ENCODE data around the gene DNAJC25.
"Not testable (repeated sequence)": the region's sequence is repeated elsewhere in the genome, so short reads cannot be mapped to it uniquely, and the experiment has no call there.

Gene DNAJC25

DNA sequence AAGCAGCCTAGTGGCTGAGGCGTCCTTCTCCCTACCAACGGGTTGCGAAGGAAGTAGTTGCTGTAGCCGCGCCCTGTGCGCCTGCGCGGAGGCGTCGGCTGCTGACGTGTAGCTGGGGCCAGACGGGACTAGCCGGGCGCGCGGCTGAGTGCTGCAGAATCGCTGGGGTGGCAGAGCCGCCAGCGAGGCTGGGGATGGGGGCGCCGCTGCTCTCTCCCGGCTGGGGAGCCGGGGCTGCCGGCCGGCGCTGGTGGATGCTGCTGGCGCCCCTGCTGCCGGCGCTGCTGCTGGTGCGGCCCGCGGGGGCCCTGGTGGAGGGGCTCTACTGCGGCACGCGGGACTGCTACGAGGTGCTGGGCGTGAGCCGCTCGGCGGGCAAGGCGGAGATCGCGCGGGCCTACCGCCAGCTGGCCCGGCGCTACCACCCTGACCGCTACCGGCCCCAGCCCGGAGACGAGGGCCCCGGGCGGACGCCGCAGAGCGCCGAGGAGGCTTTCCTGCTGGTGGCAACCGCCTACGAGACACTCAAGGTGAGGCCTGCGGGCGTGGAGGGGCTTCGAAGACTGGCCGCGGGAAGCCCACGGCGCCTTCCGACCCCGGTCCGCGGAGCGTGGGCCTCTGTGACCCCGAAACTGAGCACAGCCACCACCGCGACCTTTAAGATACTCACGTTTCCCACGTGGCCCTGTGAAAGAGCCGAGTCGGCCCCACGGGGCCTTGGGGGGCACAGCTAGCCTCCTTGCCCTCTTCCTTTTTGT lies at the start of gene DNAJC25:
Gene DNAJC25 (plus strand): TSS at position 121 of the 758 bp plus-strand sequence. CDS start 74 bp downstream, at position 195.
- peak; percentile 99 for DNase-seq

DNA sequence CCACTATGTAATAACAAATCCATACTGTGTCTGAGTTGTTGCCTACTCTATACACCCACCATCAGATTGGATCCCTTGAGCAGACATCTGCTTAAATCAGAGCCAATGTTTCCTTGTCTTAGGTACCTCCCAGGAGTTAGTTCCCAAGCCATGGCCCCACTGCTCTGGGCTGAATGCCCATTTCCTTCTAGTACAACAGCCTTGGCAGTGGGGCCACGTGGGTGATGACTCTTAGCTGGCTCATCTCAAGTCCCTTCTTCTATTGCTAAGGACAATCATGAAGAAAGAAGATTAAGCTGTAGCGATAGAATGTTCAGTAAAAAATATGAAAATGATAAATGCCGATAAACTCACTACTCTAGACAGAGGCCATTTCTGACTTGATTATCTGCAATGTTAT lies 48.2 kb upstream of the DNAJC25 start:
- no peak for DNase-seq

DNA sequence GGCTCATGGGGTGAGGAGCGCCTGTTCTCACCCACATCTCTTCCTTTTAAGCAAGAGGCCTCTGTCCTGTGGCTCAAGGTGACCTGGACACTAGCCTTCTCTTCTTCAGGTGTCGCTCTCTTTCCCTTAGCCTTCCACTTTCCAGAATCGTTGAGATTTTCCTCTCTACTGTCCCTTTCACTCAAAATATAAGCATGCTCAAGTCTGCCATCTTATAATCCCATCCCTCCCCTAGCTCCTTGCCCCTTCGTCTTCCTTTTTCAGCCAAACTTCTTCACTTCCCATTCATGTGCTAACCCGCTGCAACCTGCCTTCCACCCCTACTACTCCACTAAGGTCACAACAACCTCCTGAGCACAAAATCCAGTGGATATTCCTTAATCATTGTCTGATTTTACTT lies 44.8 kb upstream of the DNAJC25 start:
- no peak for DNase-seq

DNA sequence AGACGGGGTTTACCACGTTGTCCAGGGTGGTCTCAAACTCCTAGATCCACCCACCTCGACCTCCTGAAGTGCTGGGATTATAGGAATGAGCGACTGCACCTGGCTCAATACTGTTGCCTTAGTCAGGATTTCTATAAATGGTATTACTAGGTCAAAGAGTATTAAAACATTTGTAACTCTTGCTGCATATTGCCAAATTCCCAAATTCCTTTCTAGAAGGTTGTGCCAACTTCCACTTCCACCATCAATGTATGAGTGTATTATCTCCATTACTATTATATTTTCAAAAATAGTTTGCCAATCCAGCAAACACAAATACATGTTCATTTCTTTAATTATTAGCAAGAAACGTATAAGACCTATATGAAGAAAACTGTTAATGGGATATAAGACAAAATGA lies 42.3 kb upstream of the DNAJC25 start:
- DNase-seq = no peak

DNA sequence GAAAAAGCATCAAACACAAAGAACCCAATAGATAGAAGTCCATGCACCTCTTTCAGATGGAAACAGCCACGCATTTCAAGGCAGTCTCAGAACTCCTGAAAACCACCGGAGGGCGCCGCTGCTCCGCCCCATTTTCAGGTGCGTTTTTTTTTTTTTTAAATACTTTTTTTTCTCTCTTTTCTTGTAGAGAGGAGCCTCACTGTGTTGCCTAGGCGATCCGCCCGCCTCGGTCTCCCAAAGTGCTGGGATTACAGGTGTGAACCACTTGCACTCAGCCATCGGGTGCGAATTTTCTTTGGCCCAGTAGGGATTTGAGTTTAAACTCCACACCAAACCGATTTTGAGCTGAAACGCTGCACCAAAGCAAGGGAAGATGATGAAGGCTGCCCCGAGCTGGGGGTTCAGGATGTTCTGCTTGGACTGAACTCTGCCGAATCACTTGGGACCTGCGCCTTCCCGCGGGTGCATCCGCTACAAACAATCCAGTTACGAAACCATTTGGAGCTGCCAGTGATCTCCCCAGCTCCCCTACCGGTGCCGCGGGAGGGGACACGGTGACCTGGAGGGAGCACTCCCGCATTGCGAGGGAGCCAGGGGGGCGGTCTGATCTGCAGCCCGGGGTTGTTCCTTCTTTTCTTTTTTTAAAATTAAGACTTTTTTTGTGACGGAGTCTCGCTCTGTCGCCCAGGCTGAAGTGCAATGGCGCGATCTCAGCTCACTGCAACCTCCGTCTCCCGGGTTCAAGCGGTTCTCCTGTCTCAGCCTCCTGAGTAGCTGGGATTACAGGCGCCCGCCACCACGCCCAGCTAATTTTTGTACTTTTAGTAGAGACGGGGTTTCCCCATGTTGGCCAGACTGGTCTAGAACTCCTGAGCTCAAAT lies 33.0 kb upstream of the DNAJC25 start:
- DNase-seq = peak; percentile 79

DNA sequence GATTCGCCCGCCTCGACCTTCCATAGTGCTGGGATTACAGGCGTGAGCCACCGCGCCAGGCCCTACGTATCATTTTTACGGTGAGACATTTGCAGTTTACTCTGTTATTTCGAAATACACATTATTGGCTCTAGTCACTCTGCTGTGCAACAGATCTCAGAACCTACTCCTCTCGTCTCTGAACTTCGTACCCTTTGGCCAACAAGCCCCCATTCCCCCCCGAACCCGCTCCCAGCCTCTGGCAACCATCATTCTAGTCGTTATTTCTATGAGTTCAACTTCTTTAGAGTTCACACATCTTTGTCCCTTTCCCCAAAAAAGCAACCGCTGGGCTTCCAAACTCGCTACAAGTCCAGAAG lies 32.4 kb upstream of the DNAJC25 start:
- peak; percentile 43 for DNase-seq

DNA sequence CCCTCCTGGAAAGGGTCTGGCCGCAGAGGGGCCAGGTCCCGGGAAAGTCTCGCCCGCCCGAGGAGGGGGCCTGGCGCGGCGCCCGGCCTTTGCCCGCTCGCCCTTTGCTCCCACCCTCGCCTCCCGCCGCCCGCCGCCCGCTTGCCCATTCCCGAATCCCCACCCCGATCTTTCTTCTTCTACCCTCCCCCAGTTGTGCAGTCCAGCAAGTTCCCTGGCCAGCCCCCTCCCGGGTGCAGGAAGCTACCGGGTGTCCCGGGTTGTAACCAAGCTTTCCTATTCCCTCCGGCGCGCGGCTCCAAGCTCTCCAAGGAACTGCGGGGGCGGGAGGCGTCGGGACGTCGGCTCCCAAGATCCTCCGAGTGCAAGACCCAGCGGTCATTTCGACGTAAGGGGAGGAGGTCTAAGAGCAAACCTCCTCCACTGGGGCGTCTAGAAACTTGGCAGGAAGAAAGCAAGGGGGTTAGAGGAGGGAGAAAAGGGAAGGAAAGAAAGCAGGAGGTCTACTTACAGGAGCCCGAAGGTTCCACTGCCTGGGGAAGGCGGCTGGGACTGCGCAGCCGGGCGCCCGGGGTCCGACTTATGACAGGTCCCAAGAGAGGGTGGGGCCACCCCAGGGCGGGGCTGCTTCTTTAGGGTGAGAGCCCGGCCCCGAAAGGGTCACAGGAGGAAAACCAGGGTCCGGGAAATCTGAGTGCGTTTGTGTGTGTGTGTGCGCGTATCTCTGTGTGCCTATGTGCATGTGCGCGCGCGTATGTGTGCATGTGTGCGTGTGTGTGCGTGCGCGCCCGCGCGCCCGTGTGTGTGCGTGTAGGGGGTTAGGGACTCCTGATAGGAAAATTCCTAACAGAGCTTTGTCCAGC lies 31.8 kb upstream of the DNAJC25 start, which contains the start of gene PTGR1:
Gene PTGR1 (minus strand): TSS at position 556 of the 863 bp plus-strand sequence. CDS start 2,225 bp downstream, outside the sequence.
- peak; percentile 63 for DNase-seq

DNA sequence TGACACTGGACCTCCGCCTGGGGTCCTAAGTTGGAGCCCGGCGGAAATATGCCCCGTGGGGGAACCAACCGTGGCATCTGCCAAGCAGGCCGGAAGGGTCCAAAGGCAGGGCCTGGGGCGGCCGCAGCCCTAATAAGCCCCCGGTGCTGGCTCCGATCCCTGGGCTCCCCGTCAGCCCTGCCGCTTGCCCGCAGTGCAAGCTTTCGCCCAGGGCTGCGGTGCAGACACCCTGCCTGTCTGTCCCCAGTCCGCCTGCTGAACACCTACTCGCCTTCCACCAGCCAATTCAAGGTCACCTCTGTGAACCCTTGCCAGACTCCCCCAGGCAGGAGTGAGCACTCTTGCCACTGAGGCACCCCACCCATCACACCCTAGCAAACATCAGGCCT lies 31.2 kb upstream of the DNAJC25 start:
- DNase-seq = no peak

DNA sequence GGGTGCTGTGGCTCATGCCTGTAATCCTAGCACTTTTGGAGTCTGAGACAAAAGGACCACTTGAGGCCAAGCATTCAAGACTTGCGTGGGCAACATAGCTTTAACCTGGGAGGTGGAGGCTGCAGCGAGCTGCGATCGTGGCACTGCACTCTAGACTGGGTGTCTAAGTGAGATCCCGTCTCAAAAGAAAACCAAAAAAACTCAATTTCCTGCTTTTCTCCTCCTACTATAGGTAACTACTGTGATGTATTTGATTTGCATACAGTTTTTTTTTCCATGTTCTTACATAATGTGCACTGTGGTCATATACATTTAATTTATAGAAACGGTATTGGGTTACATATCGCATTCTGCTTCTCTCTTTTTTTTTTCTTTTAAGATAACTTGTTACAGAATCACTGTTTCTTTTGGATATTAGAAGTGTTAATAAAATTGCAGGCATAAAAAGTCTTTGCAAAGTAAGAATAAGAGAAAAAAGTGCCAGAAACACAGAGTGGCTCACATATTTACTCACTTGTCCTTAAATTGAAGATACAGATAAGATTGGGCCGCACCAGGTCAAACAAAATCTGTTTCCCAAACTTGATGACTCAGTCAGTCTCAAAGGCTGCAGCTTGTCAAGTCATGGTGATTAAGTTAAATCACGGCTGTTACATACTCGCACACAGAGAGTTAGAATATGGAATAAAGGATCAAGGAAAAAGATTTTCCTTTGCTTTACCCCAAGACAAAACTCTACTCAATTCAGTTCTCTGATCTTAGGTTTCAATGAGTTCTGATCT lies 29.7 kb upstream of the DNAJC25 start:
- DNase-seq = peak; percentile 15

DNA sequence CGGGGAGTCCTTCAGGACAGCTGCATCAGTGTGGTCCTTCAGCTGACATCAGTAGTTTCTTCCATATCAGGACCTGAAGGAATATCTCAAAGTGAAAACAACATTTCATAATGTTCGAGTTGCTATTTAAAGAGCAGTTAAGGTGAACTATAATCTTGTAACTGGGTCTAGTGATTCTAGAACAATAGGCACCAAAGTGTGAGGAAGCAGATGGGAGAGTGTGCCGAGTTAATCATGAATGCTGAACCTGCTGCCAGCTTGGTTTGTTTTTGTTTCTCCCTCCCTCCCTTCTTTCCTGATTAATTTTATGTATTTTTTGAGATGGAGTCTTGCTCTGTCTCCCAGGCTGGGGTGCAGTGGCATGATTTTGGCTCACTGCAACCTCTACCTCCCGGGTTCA lies 28.1 kb upstream of the DNAJC25 start:
- DNase-seq = no peak

DNA sequence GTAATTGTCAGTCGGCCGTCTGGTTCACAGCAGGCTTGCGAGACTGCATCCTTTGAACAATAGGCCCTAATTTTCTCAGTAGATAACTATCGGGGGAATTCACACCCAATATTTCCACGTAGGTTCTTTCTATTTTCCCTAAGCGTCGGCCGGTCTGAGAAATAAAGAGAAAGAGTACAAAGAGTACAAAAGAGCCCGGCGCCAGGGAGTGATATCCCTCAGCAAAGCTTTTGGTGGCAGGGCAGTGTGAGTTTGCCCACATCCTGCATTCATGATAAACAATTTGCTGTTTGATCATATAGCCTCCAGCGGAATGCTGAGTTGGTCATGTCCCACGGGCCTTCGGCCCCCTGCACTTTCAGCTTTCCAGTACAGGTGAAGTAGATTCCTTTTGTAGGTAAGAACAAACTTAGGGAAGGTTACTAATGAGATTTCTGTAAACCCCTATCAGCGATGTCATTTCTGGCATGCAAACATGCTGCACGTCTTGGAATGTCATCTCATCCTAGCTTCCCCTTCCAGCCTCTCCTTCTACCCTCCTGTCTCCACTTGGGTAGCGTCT lies 27.0 kb upstream of the DNAJC25 start:
- DNase-seq = no peak

DNA sequence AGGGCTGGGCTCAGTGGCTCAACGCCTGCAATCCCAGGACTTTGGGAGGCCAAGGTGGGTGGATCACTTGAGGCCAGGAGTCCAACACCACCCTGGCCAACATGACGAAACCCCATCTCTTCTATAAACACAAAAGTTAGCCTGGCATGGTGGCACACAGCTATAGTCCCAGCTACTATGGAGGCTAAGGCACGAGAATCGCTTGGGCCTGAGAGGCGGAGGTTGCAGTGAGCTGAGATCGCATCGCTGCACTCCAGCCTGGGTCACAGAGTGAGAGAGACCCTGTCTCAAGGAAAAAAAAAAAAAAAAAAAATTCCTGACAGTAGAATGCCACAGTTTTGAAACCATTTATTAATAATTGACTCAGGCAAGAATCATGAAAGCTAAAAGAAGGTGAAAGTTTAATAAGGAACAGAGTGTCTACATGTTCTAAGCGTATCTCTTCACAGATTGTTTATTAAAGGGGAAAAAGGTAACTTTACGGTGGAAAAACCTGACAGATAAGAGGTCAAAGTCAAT lies 26.0 kb upstream of the DNAJC25 start:
- no peak for DNase-seq

DNA sequence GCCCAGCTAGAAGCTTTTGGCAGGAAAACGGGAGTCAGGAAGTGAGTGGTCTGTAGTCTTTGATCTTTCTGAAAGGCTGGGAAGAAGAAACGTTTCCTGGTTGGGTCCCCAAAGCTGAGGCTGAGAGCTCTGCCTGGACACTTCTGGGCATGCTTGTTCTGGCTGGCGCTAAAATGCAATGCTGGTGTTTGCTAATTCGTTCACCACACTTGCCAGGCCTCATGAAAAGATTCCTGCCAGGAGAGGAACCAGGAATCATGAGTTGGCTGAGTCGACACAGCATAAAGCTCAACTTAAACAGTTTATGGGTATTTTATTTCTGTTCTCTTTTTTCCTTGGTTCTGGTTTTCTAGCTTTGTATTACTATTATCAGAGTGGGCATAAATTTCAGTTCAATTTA lies 21.0 kb upstream of the DNAJC25 start:
- DNase-seq = no peak

DNA sequence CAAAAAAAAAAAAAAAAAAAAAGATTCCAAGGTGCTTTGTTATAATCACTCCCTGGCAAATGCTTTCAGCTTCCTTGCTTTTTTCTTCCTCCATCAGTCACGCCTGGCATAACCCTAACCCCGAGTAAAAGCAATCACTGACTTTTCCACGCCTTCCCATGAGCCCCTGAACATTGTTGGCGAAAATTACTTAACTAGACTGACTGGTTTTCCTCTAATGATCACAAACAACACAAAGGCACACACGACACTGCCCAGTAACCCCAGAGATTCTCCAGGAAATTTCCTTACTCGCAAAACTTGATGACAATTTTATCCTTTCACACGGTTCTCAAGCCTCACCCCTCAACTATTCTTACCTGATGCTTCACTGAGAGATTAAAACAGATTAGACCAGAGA lies 20.3 kb upstream of the DNAJC25 start:
- no peak for DNase-seq

DNA sequence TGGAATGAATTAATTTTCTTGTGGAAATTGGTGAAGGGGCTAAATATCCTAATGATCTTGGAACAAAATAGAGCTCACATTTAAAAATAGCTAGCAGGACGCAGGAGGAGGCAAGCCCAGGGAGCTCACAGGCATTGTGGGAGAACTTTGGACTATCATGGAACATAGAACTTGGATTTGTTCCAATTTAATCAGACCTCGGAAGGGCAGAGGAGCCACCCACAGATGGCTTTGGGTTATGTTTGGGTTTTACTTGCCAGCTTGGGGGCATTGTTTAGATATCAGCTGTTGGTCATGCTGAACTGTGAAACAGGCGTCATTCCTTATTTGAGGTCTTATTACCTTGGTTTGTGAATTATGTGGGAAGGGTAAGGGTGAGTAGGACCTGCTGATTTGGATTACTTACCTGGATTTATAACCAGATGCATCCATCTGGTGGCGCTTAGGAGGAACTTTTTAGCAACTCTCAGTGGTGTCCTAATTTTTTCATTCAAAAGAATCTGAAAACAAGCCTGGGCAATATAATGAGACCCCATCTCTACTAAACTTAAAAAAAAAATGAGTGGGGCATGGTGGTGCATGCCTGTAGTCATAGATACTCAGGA lies 17.6 kb upstream of the DNAJC25 start:
- DNase-seq = no peak

DNA sequence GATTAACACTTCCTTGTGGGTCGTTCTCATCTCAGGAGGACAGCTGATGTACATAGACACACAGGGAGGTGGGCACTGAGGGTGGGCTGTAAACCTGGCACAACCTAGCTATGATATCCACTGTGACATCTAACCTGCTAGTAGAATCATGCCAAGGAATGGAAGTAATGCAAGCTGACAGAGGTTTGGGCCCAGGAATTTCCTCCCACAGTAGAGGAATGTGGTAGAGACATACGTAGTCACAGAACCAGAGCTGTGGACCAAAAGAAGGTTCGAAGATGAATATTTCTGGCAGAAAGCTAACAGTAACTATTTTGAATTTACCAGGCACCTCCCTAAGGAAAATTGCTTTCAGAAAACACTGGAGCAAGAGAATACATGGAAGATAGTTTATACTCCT lies 15.2 kb upstream of the DNAJC25 start:
- DNase-seq = no peak

DNA sequence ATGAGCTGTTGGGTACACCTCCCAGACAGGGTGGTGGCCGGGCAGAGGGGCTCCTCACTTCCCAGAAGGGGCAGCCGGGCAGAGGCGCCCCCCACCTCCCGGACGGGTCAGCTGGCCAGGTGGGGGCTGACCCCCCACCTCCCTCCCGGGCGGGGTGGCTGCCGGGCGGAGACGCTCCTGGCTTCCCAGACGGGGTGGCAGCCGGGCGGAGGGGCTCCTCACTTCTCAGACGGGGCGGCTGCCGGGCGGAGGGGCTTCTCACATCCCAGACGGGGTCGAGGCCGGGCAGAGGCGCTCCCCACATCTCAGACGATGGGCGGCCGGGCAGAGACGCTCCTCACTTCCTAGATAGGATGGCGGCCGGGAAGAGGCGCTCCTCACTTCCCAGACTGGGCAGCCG lies 13.8 kb upstream of the DNAJC25 start:
- not testable (repeated sequence) for DNase-seq

DNA sequence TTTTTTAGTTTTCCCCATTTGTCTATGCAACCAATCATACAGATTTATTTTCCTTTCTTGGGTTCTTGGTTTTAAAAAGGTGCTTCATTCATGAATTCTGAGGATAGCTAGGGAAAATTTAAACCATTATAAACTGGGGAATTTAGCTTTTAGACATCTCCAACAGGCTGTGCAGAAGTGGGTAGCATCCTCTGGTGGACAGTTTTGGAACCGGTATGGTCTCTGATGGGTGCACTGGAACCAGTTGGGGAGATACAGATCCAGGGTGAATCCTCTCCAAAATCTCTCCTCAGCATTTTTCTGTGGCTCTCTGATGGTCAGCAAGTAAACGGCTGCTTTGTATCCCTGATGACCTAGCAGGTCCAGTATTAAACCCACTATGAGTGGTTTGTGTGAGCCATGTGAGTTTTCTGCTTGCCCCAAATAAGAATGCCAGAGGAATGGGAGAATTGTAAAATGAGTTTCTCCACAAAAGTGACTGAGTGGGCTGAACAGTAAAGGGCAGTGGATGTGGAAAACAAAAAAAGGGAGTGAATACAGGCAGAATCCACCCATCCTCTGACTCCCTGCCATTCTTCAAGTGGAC lies 9.1 kb upstream of the DNAJC25 start:
- peak; percentile 51 for DNase-seq

DNA sequence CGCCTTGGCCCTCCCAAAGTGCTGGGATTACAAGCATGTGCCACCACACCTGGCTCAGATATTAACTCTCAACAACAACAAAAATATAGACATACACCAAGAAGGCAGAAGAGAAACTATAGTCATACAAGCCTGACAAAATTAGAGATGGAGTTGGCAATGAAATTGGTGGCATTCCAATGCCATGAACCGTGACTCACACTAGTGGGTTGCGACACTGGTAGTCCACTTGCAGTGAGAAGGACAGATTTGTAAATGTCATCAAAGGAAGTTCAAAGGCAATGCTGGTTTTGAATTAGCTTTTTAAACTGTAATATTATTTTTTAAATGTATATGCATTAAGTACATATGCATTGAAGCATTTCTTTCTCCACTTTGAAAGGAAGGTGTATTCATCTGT lies 8.5 kb upstream of the DNAJC25 start:
- no peak for DNase-seq

DNA sequence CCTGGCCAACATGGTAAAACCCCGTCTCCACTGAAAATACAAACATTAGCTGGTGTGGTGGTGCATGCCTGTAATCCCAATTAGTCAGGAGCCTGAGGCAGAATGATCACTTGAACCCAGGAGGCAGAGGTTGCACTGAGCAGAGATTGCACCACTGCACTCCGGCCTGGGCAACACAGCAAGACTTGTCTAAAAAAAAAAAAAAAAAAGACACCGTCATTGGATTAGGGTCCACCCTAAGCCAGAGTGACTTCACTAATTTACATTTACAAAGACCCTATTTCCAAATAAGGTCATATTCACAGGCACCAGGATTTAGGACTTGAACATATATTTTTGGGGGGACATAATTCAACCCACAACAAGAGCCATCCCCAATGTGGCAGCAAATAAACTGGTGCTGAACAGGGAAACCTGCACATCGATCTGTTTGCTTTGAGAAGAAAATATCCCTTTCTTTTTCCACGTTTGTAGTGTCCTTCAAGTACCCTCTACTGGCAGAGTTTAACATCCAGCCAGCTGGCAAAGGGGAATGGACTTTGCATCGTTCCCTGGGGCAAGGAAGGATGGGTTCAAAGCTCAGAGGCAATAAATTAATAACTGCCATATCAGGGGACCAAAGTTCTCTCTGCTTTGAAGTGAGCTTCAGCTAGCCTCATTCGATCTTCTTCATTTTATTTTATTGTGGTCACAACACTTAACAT lies 3.7 kb upstream of the DNAJC25 start:
- no peak for DNase-seq
